Measurements from ENCODE around the gene STMND1.
"Not testable (repeated sequence)": the region's sequence is repeated elsewhere in the genome, so short reads cannot be mapped to it uniquely, and the experiment has no call there.

The STMND1 gene

GRCh38 chr6:17062871-17063440, 38.9 kb upstream of the STMND1 start:
- no peak for DNase-seq (ENCODE audit: low read depth)
- TF ChIP-seq CTCF (IDR thresholded peaks at IDR 0.05; ENCODE audit: insufficient read depth, low read depth, low read length, missing control alignments), result no peak
- no peak overlapping the region for H3K4me3 ChIP-seq (ENCODE audit: low read length)

GRCh38 chr6:17064975-17065374, 36.9 kb upstream of the STMND1 start:
- H3K4me3 ChIP-seq (ENCODE audit: low read length), result no peak overlapping the region
- no peak for TF ChIP-seq CTCF (IDR thresholded peaks at IDR 0.05; ENCODE audit: insufficient read depth, low read depth, low read length, missing control alignments)
- DNase-seq (ENCODE audit: low read depth), result no peak

- no peak for TF ChIP-seq CTCF (IDR thresholded peaks at IDR 0.05; ENCODE audit: insufficient read depth, low read depth, low read length, missing control alignments)
Measured at GRCh38 chr6:17066610-17067009, 35.2 kb upstream of the STMND1 start.

GRCh38 chr6:17068972-17069371, 32.9 kb upstream of the STMND1 start:
- H3K4me3 ChIP-seq (ENCODE audit: low read length); DNase-seq (ENCODE audit: low read depth): not testable (repeated sequence)

More at GRCh38 chr6:17066610-17067009, 35.2 kb upstream of the STMND1 start:
- DNase-seq (ENCODE audit: low read depth), result peak; percentile 36
- H3K4me3 ChIP-seq (ENCODE audit: low read length), result no peak overlapping the region

- DNase-seq (ENCODE audit: low read depth); H3K4me3 ChIP-seq (ENCODE audit: low read length): not testable (repeated sequence)
Measured at GRCh38 chr6:17070400-17070799, 31.4 kb upstream of the STMND1 start.

- not testable (repeated sequence) for DNase-seq (ENCODE audit: low read depth); H3K4me3 ChIP-seq (ENCODE audit: low read length)
Measured at GRCh38 chr6:17073596-17073995, 28.3 kb upstream of the STMND1 start.

GRCh38 chr6:17081273-17081672, 20.6 kb upstream of the STMND1 start:
- no peak overlapping the region for H3K4me3 ChIP-seq (ENCODE audit: low read length)
- DNase-seq (ENCODE audit: low read depth), result no peak
- TF ChIP-seq CTCF (IDR thresholded peaks at IDR 0.05; ENCODE audit: insufficient read depth, low read depth, low read length, missing control alignments), result no peak

- no peak for DNase-seq (ENCODE audit: low read depth)
- no peak overlapping the region for H3K4me3 ChIP-seq (ENCODE audit: low read length)
- no peak for TF ChIP-seq CTCF (IDR thresholded peaks at IDR 0.05; ENCODE audit: insufficient read depth, low read depth, low read length, missing control alignments)
Measured at GRCh38 chr6:17081860-17082508, 19.9 kb upstream of the STMND1 start.
